Astrocyte (in vitro differentiated cells and primary cell): ENCODE data around the gene TFDP2. TPM values are rescaled to one million over a fixed set of nuclear protein-coding genes. Genes with fewer than 3 reads are reported as not detected.

ENCODE experiments used
- DNase-seq: peaks from one replicate; pipeline ENCODE4 v3.0.0-alpha.2; 2010; ENCODE audit warnings: low read depth
- FAIRE-seq: peaks from 2 replicates; lab custom pipeline; 2011; peaks lifted over from hg19 to GRCh38; lab: Jason Lieb, UNC
- H2AFZ ChIP-seq: 2 replicates; pipeline ENCODE4 v1.6.0; 2012; ENCODE audit warnings: low read depth, low read length, inconsistent platforms
- H3K27ac ChIP-seq: 2 replicates; pipeline ENCODE4 v1.5.1; 2011; ENCODE audit warnings: low read depth, low read length, inconsistent platforms
- H3K27me3 ChIP-seq: 2 replicates; pipeline ENCODE4 v1.6.0; 2011; ENCODE audit warnings: low read length, inconsistent platforms; ENCODE audit not compliant: insufficient read depth
- H3K36me3 ChIP-seq: 2 replicates; pipeline ENCODE4 v1.5.1; 2011; ENCODE audit warnings: low read length, inconsistent platforms; ENCODE audit not compliant: insufficient read depth
- H3K4me1 ChIP-seq: 2 replicates; pipeline ENCODE4 v1.5.1; 2011; ENCODE audit warnings: low read length, inconsistent platforms; ENCODE audit not compliant: insufficient read depth
- H3K4me2 ChIP-seq: 2 replicates; pipeline ENCODE4 v1.6.0; 2012; ENCODE audit warnings: low read length, inconsistent platforms
- H3K4me3 ChIP-seq: 2 replicates; pipeline ENCODE4 v1.5.1; 2011; ENCODE audit warnings: low read depth, mild to moderate bottlenecking, low read length, inconsistent platforms; ENCODE audit not compliant: insufficient read depth
- H3K79me2 ChIP-seq: 2 replicates; pipeline ENCODE4 v1.6.0; 2012; ENCODE audit warnings: mild to moderate bottlenecking, low read length, inconsistent platforms; ENCODE audit not compliant: insufficient read depth
- H3K9ac ChIP-seq: 2 replicates; pipeline ENCODE4 v1.6.0; 2012; ENCODE audit warnings: mild to moderate bottlenecking, low read length, inconsistent platforms
- H3K9me3 ChIP-seq: 2 replicates; pipeline ENCODE4 v1.5.1; 2012; ENCODE audit warnings: low read depth, mild to moderate bottlenecking, low read length, inconsistent platforms; ENCODE audit not compliant: insufficient read depth
- H4K20me1 ChIP-seq: 2 replicates; pipeline ENCODE4 v1.6.0; 2012; ENCODE audit warnings: low read length, inconsistent platforms; ENCODE audit not compliant: insufficient read depth
- H3K27ac Mint-ChIP-seq: one replicate; pipeline ENCODE4 v1.8.0; 2021; ENCODE audit warnings: mild to moderate bottlenecking, mixed read lengths; ENCODE audit not compliant: unreplicated experiment
- H3K27me3 Mint-ChIP-seq: one replicate; pipeline ENCODE4 v1.8.0; 2021; ENCODE audit warnings: low read depth, mixed read lengths; ENCODE audit not compliant: unreplicated experiment
- H3K36me3 Mint-ChIP-seq: one replicate; pipeline ENCODE4 v1.8.0; 2021; ENCODE audit warnings: low read depth, mixed read lengths; ENCODE audit not compliant: unreplicated experiment
- H3K4me1 Mint-ChIP-seq: one replicate; pipeline ENCODE4 v1.8.0; 2021; ENCODE audit warnings: low read depth, mixed read lengths; ENCODE audit not compliant: unreplicated experiment
- H3K4me3 Mint-ChIP-seq: one replicate; pipeline ENCODE4 v1.8.0; 2021; ENCODE audit warnings: mild to moderate bottlenecking, moderate library complexity, mixed read lengths; ENCODE audit not compliant: unreplicated experiment
- H3K9me3 Mint-ChIP-seq: one replicate; pipeline ENCODE4 v1.8.0; 2021; ENCODE audit warnings: mild to moderate bottlenecking, mixed read lengths; ENCODE audit not compliant: unreplicated experiment
- EZH2 ChIP-seq: IDR thresholded peaks from 2 replicates; pipeline ENCODE4 v1.6.1; 2012; ENCODE audit warnings: mild to moderate bottlenecking, low read length, inconsistent platforms; ENCODE audit not compliant: insufficient read depth
- total RNA-seq: library from RNA; stranded (reverse); gene quantifications from 2 replicates; pipeline ENCODE4 v1.2.1, GENCODE V29; 2021
- TF ChIP-seq, protein P1 (sequence below): IDR thresholded peaks from 2 replicates; pipeline ENCODE4 v1.5.1; 2011; ENCODE audit warnings: low read depth, mild to moderate bottlenecking, inconsistent platforms, low read length, moderate library complexity; ENCODE audit not compliant: insufficient read depth

TFDP2 gene
- total RNA-seq, 1 donor from 2014 or later, result 51.0 TPM

DNA sequence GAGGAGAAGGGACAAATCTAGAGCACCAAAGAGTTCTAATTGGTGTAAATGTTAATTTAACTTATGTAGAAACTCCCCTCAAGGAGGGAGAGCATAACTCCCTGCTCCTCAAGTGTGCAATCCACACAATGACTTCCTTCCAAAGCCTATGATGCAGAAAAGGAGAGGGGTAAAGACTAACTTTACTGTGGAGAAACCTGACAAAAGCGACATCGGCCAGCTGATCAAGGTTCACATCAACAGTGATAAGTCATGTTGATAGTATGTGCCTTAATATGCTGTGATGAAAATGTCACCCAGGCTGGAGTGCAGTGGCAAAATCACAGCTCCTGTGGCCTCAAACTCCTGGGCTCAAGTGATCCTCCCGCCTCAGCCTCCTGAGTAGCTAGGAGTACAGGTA is 76.5 kb downstream of the TFDP2 start:
- H3K27ac ChIP-seq, result no peak overlapping the region
- H3K27me3 Mint-ChIP-seq, result no peaks in the 10 kb centered on the region
- H4K20me1 ChIP-seq, result no peaks in the 10 kb centered on the region
- H3K9ac ChIP-seq, result no peak overlapping the region
- H3K4me1 Mint-ChIP-seq, result no peaks in the 10 kb centered on the region
- H3K36me3 Mint-ChIP-seq, result peaks cover 6% of the 10 kb centered on the region
- H2AFZ ChIP-seq, result no peak overlapping the region
- TF ChIP-seq, protein P1, sequence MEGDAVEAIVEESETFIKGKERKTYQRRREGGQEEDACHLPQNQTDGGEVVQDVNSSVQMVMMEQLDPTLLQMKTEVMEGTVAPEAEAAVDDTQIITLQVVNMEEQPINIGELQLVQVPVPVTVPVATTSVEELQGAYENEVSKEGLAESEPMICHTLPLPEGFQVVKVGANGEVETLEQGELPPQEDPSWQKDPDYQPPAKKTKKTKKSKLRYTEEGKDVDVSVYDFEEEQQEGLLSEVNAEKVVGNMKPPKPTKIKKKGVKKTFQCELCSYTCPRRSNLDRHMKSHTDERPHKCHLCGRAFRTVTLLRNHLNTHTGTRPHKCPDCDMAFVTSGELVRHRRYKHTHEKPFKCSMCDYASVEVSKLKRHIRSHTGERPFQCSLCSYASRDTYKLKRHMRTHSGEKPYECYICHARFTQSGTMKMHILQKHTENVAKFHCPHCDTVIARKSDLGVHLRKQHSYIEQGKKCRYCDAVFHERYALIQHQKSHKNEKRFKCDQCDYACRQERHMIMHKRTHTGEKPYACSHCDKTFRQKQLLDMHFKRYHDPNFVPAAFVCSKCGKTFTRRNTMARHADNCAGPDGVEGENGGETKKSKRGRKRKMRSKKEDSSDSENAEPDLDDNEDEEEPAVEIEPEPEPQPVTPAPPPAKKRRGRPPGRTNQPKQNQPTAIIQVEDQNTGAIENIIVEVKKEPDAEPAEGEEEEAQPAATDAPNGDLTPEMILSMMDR, result no peak
- TF ChIP-seq EZH2, result no peak
- no peaks in the 10 kb centered on the region for H3K27me3 ChIP-seq
- H3K9me3 Mint-ChIP-seq, result no peaks in the 10 kb centered on the region
- no peak overlapping the region for H3K27ac Mint-ChIP-seq
- DNase-seq, result no peak
- no peaks in the 10 kb centered on the region for H3K79me2 ChIP-seq
- H3K36me3 ChIP-seq, result no peaks in the 10 kb centered on the region
- no peaks in the 10 kb centered on the region for H3K9me3 ChIP-seq
- no peak overlapping the region for H3K4me2 ChIP-seq
- H3K4me3 ChIP-seq, result no peak overlapping the region
- FAIRE-seq, result no peak
- no peak overlapping the region for H3K4me3 Mint-ChIP-seq
- H3K4me1 ChIP-seq, result no peaks in the 10 kb centered on the region

DNA sequence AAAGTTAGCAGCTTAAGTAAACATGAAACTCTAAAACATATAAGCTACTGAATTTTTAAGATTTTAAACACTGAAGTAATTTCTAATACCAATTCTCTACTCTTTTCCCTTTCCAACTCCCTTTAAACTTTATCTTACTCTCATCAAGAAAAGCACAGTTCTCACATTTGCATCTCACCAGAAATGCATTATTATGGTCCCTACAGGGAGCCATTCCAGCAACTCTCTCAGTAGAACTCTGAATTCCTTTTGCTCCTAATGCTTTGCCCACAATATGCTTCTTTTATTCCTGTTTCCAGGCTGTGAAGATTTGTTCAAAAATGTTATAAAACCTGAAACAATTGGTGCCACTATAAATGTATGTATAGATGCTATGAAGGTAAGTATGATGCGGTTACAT is 83.4 kb downstream of the TFDP2 start:
- no peaks in the 10 kb centered on the region for H3K4me1 Mint-ChIP-seq
- DNase-seq (no peak), FAIRE-seq (no peak)
- H3K9me3 Mint-ChIP-seq, result no peaks in the 10 kb centered on the region
- no peaks in the 10 kb centered on the region for H3K79me2 ChIP-seq
- H3K4me1 ChIP-seq, result no peaks in the 10 kb centered on the region
- no peak overlapping the region for H3K4me3 ChIP-seq
- H3K9me3 ChIP-seq, result no peaks in the 10 kb centered on the region
- no peak overlapping the region for H3K4me3 Mint-ChIP-seq
- H3K36me3 Mint-ChIP-seq, result no peaks in the 10 kb centered on the region
- H3K27ac Mint-ChIP-seq, result no peak overlapping the region
- no peak overlapping the region for H3K27ac ChIP-seq
- H3K27me3 ChIP-seq, result no peaks in the 10 kb centered on the region
- no peak overlapping the region for H3K4me2 ChIP-seq
- H3K9ac ChIP-seq, result no peak overlapping the region
- no peaks in the 10 kb centered on the region for H3K27me3 Mint-ChIP-seq
- no peaks in the 10 kb centered on the region for H3K36me3 ChIP-seq
- no peak for TF ChIP-seq EZH2
- no peaks in the 10 kb centered on the region for H4K20me1 ChIP-seq
- H2AFZ ChIP-seq, result no peak overlapping the region

DNA sequence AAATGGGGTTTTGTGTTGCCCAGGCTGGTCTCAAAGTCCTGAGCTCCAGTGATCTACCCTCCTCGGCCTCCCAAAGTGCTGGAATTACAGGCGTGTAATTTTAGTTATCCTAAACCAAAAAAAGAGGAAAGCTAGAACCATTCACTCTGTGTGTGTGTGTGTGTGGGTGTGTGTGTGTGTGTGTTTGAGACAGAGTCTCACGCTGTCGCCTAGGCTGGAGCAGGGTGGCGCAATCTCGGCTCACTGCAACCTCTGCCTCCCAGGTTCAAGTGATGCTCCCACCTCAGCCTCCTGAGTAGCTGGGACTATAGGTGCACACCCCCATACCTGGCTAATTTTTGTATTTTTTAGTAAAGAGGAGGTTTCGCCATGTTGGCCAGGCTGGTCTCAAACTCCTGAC is 84.0 kb downstream of the TFDP2 start:
- FAIRE-seq (no peak), DNase-seq (no peak)
- Mint-ChIP-seq H3K27ac (no peak overlapping the region), H3K4me3 (no peak overlapping the region), H3K9me3 (no peaks in the 10 kb centered on the region), H3K36me3 (no peaks in the 10 kb centered on the region), H3K27me3 (no peaks in the 10 kb centered on the region), H3K4me1 (no peaks in the 10 kb centered on the region)
- Histone ChIP-seq H2AFZ (no peak overlapping the region), H3K27ac (no peak overlapping the region), H3K4me2 (no peak overlapping the region), H3K9me3 (no peaks in the 10 kb centered on the region), H3K27me3 (no peaks in the 10 kb centered on the region), H4K20me1 (no peaks in the 10 kb centered on the region), H3K4me1 (no peaks in the 10 kb centered on the region), H3K9ac (no peak overlapping the region), H3K36me3 (no peaks in the 10 kb centered on the region), H3K79me2 (no peaks in the 10 kb centered on the region), H3K4me3 (no peak overlapping the region)
- TF ChIP-seq EZH2, result no peak
- TF ChIP-seq, protein P1, result no peak
